H54 (cell line): Measurements from ENCODE around the gene TGFBR3.
"Not testable (repeated sequence)": the region's sequence is repeated elsewhere in the genome, so short reads cannot be mapped to it uniquely, and the experiment has no call there.

Experiments
- DNase-seq: peaks from one replicate; pipeline ENCODE4 v3.0.0; 2011; ENCODE audit warnings: low spot score, mixed read lengths; ENCODE audit not compliant: insufficient read length
- FAIRE-seq: peaks from 3 replicates; lab custom pipeline; 2011; peaks lifted over from hg19 to GRCh38; lab: Jason Lieb, UNC
- POLR2A ChIP-seq: IDR thresholded peaks from 2 replicates; pipeline ENCODE4 v1.6.1; 2011; ENCODE audit warnings: low read depth, mild to moderate bottlenecking, low read length

TGFBR3 gene

GRCh38 chr1:91874167-91874566 lies 11.8 kb downstream of the TGFBR3 start:
- TF ChIP-seq POLR2A: no peak
- FAIRE-seq (no peak), DNase-seq (no peak)

- no peak for TF ChIP-seq POLR2A
- FAIRE-seq: peak; percentile 83
- no peak for DNase-seq
Observed at GRCh38 chr1:91872559-91873081, 13.3 kb downstream of the TGFBR3 start.

GRCh38 chr1:91872000-91872399 lies 14.0 kb downstream of the TGFBR3 start:
- FAIRE-seq (no peak), DNase-seq (no peak)
- no peak for TF ChIP-seq POLR2A

GRCh38 chr1:91870322-91870721 lies 15.6 kb downstream of the TGFBR3 start:
- FAIRE-seq: no peak

GRCh38 chr1:91866425-91866824 lies 19.5 kb downstream of the TGFBR3 start:
- TF ChIP-seq POLR2A: no peak
- DNase-seq: no peak
- no peak for FAIRE-seq

More at GRCh38 chr1:91870322-91870721, 15.6 kb downstream of the TGFBR3 start:
- DNase-seq: no peak
- no peak for TF ChIP-seq POLR2A

- peak; percentile 60 for FAIRE-seq
- no peak for DNase-seq
- no peak for TF ChIP-seq POLR2A
Observed at GRCh38 chr1:91864017-91864700, 21.8 kb downstream of the TGFBR3 start.

GRCh38 chr1:91863498-91863897 lies 22.5 kb downstream of the TGFBR3 start:
- DNase-seq (no peak), FAIRE-seq (no peak)
- no peak for TF ChIP-seq POLR2A

GRCh38 chr1:91862120-91862519 lies 23.8 kb downstream of the TGFBR3 start:
- TF ChIP-seq POLR2A: no peak
- no peak for FAIRE-seq

GRCh38 chr1:91857557-91858239 lies 28.3 kb downstream of the TGFBR3 start:
- no peak for TF ChIP-seq POLR2A
- DNase-seq: no peak
- FAIRE-seq: no peak

More at GRCh38 chr1:91862120-91862519, 23.8 kb downstream of the TGFBR3 start:
- no peak for DNase-seq

- DNase-seq (no peak), FAIRE-seq (no peak)
Observed at GRCh38 chr1:91856996-91857395, 29.0 kb downstream of the TGFBR3 start.

GRCh38 chr1:91854852-91855534 lies 31.0 kb downstream of the TGFBR3 start:
- no peak for DNase-seq
- no peak for TF ChIP-seq POLR2A
- FAIRE-seq: no peak

More at GRCh38 chr1:91856996-91857395, 29.0 kb downstream of the TGFBR3 start:
- no peak for TF ChIP-seq POLR2A

- no peak for TF ChIP-seq POLR2A
- no peak for DNase-seq
- no peak for FAIRE-seq
Observed at GRCh38 chr1:91853397-91853796, 32.6 kb downstream of the TGFBR3 start.

GRCh38 chr1:91852011-91852410 lies 33.9 kb downstream of the TGFBR3 start:
- DNase-seq, FAIRE-seq: not testable (repeated sequence)
